GM12878 (cell line): Measurements from ENCODE around the gene NSDHL. TPM values are rescaled to one million over a fixed set of nuclear protein-coding genes. Genes with fewer than 3 reads are reported as not detected.

ENCODE experiments used
- ATAC-seq: fragments of 200-7000 bp; cut with Tn5 transposase; 3 replicates; pipeline ENCODE4 v1.9.1; 2020; ENCODE audit warnings: mild to moderate bottlenecking, moderate library complexity
- BruUV-seq: library from RNA; stranded (reverse); fragments of 400-500 nt; replicated peaks from 2 replicates; lab custom pipeline; 2021; lab: Mats Ljungman, UMichigan
- CTCF ChIA-PET: fragments of 300-600 bp; sonication (Branson Sonifier 250); formaldehyde crosslinking; extraction: SDS; loops from one replicate; lab custom pipeline; 2021; ENCODE audit warnings: inconsistent platforms; lab: Yijun Ruan, JAX
- POLR2A ChIA-PET: fragments of 350-600 bp; formaldehyde crosslinking; extraction: SDS; loops from one replicate; lab custom pipeline; 2021; ENCODE audit warnings: inconsistent platforms; lab: Charles Lee
- RAD21 ChIA-PET: fragments of 300-600 bp; sonication (Branson Sonifier 250); formaldehyde crosslinking; loops from one replicate; lab custom pipeline; 2023; ENCODE audit warnings: antibody characterized with exemption; ENCODE audit not compliant: unreplicated experiment; lab: Charles Lee
- SMC1A ChIA-PET: fragments of 300-600 bp; sonication (Branson Sonifier 250); formaldehyde crosslinking; loops from one replicate; lab custom pipeline; 2023; ENCODE audit not compliant: unreplicated experiment, uncharacterized antibody; lab: Charles Lee
- DNase-seq: peaks from one replicate; pipeline ENCODE4 v3.0.0-alpha.2; 2011; ENCODE audit warnings: low read depth, low spot score
- FAIRE-seq: peaks from 3 replicates; lab custom pipeline; 2011; peaks lifted over from hg19 to GRCh38; lab: Jason Lieb, UNC
- H2AFZ ChIP-seq: 2 replicates; pipeline ENCODE4 v1.6.0; 2011; ENCODE audit warnings: low read depth, low read length, control low read depth; ENCODE audit not compliant: control insufficient read depth
- H3K27ac ChIP-seq: 2 replicates; pipeline ENCODE4 v1.5.1; 2011; ENCODE audit warnings: control low read depth; ENCODE audit not compliant: control insufficient read depth, insufficient read depth
- H3K27me3 ChIP-seq, 2 experiments: replicated peaks in 1 of 2; 2 replicates each; pipeline versions ENCODE4 v1.6.0 to v1.6.1; 2011; ENCODE audit warnings: low read length in 1 of 2; ENCODE audit not compliant: control insufficient read depth in 2 of 2, insufficient read depth in 2 of 2
- H3K36me3 ChIP-seq, 2 experiments: 2 replicates each; pipeline ENCODE4 v1.5.1; 2011; ENCODE audit warnings: low read length in 1 of 2; ENCODE audit not compliant: control insufficient read depth in 2 of 2, insufficient read depth in 2 of 2
- H3K4me1 ChIP-seq: 2 replicates; pipeline ENCODE4 v1.6.1; 2011; ENCODE audit warnings: mild to moderate bottlenecking, low read length, moderate library complexity, mixed read lengths; ENCODE audit not compliant: control insufficient read depth, insufficient read depth
- H3K4me2 ChIP-seq: 2 replicates; pipeline ENCODE4 v1.6.0; 2011; ENCODE audit warnings: control low read depth; ENCODE audit not compliant: control insufficient read depth, insufficient read depth
- H3K4me3 ChIP-seq: fragments of 200-600 bp; sonication (generic); 2 replicates; pipeline ENCODE4 v1.5.1; 2016
- H3K79me2 ChIP-seq: 2 replicates; pipeline ENCODE4 v1.6.0; 2011; ENCODE audit warnings: low read length; ENCODE audit not compliant: control insufficient read depth, insufficient read depth
- H3K9ac ChIP-seq: 2 replicates; pipeline ENCODE4 v1.8.0; 2011; ENCODE audit warnings: low read length, control low read depth, mixed read lengths; ENCODE audit not compliant: control insufficient read depth, insufficient read depth
- H3K9me3 ChIP-seq: replicated peaks from 3 replicates; pipeline ENCODE4 v1.5.1; 2011; ENCODE audit warnings: mild to moderate bottlenecking, low read length; ENCODE audit not compliant: control insufficient read depth, insufficient read depth
- H4K20me1 ChIP-seq: 2 replicates; pipeline ENCODE4 v1.6.0; 2011; ENCODE audit not compliant: control insufficient read depth, insufficient read depth
- BCL11A ChIP-seq: IDR thresholded peaks from 2 replicates; pipeline ENCODE4 v1.6.1; 2011; ENCODE audit warnings: low read depth, low read length
- EED ChIP-seq: sonication (generic); IDR thresholded peaks from 2 replicates; pipeline ENCODE4 v1.6.1; 2016; ENCODE audit warnings: antibody characterized with exemption, low read depth
- ELK1 ChIP-seq: IDR thresholded peaks from 2 replicates; pipeline ENCODE4 v1.6.1; 2012; ENCODE audit warnings: low read depth, low read length, improper control_type of control experiment
- HDAC6 ChIP-seq: fragments of 200-600 bp; sonication (generic); IDR thresholded peaks from one replicate; pipeline ENCODE4 v1.8.0; 2017; ENCODE audit warnings: antibody characterized with exemption; ENCODE audit not compliant: unreplicated experiment
- NFYA ChIP-seq: IDR thresholded peaks from 2 replicates; pipeline ENCODE4 v1.6.1; 2011; ENCODE audit warnings: low read depth, mild to moderate bottlenecking, low read length, improper control_type of control experiment, borderline replicate concordance
- SREBF1 ChIP-seq: IDR thresholded peaks from 2 replicates; pipeline ENCODE4 v1.6.1; 2012; ENCODE audit warnings: mild to moderate bottlenecking, low read length
- SUZ12 ChIP-seq: fragments of 200-600 bp; sonication (generic); IDR thresholded peaks from one replicate; pipeline ENCODE4 v1.6.1; 2018; ENCODE audit warnings: antibody characterized with exemption, mild to moderate bottlenecking; ENCODE audit not compliant: unreplicated experiment
- ZNF24 ChIP-seq: fragments of 450-650 bp; IDR thresholded peaks from 2 replicates; pipeline ENCODE4 v1.6.1; 2017; ENCODE audit warnings: antibody characterized with exemption, mild to moderate bottlenecking
- ZNF274 ChIP-seq: IDR thresholded peaks from one replicate; pipeline ENCODE4 v1.8.0; 2011; ENCODE audit not compliant: insufficient read length, insufficient read depth
- WGBS: methylation state at CpG from one replicate; pipeline ENCODE4 v1.1.6; 2016; ENCODE audit warnings: low lambda C conversion rate; ENCODE audit not compliant: insufficient replicate concordance, insufficient coverage; ENCODE audit errors: missing lambda C conversion rate; 5-methylcytosine and 5-hydroxymethylcytosine counted together
- in situ Hi-C: fragments of 300-500 bp; cut with MboI; formaldehyde crosslinking; loops from 9 replicates; pipeline ENCODE4 v1.14.3; 2018; ENCODE audit warnings: mixed read lengths
- intact Hi-C: fragments of 100-400 bp; cut with micrococcal nuclease; formaldehyde crosslinking; loops from one replicate; pipeline ENCODE4 v1.14.2; 2022; ENCODE audit not compliant: unreplicated experiment
- polyA plus RNA-seq, 11 experiments: library from polyadenylated mRNA; depleted of rRNA in 4 of 11; unstranded in 6 of 11; stranded (reverse) in 5 of 11; fragments of >200 nt; fragmentation: Nextera tagmentation in 4 of 11; fragmentation: Illumina TruSeq in 1 of 11; extraction: Ambion mirVana in 4 of 11; extraction: Trizol in 1 of 11; gene quantifications; 1 replicate in 1 of 11; 2 replicates in 10 of 11; pipeline versions ENCODE4 v1.2.1 to v1.2.3, GENCODE V29; 2011 to 2016; ENCODE audit warnings: inconsistent platforms in 2 of 11, missing spikeins in 2 of 11, low read depth in 1 of 11
- total RNA-seq, 4 experiments: library from RNA; depleted of rRNA in 3 of 4; stranded (reverse); fragments of >200 nt in 3 of 4; fragmentation: Illumina TruSeq in 1 of 4; extraction: Trizol in 1 of 4; gene quantifications; 2 replicates each; pipeline versions ENCODE4 v1.2.1 to v1.2.3, GENCODE V29; 2013 to 2021
- TF ChIP-seq, protein P1 (sequence below): fragments of 450-650 bp; IDR thresholded peaks from 2 replicates; pipeline ENCODE4 v1.6.1; 2017; ENCODE audit warnings: mild to moderate bottlenecking
- TF ChIP-seq, protein P2 (sequence below): fragments of 150-350 bp; IDR thresholded peaks from 2 replicates; pipeline ENCODE4 v1.6.1; 2016; ENCODE audit warnings: low read depth, low read length
- TF ChIP-seq, protein P3 (sequence below): IDR thresholded peaks from 2 replicates; pipeline ENCODE4 v1.6.1; 2012; ENCODE audit warnings: low read depth, low read length, improper control_type of control experiment

Gene NSDHL
- total and polyA plus RNA-seq, 10 of the 15 experiments (the other 5 are each of a cell fraction or from before 2014, with no cell fraction given), result 16.9 to 37.1 (median 26.9) TPM

GRCh38 chrX:152824841-152825374 is 6.0 kb upstream of the NSDHL start:
- POLR2A ChIA-PET, result no interaction called here
- DNase-seq (no peak), ATAC-seq (no peak), FAIRE-seq (no peak)
- no peaks in the 10 kb centered on the region for H3K9me3 ChIP-seq
- H4K20me1 ChIP-seq, result no peaks in the 10 kb centered on the region
- in situ Hi-C loops (loop anchor here (25.0 kb wide), 1 partner anchor 188 kb away; the partner anchor contains the start of gene GABRQ), intact Hi-C loops (no loop called here)
- 30% methylated on average over 7 of the region's 7 CpGs for WGBS
- no peak overlapping the region for H3K4me3 ChIP-seq
- RAD21 ChIA-PET, result no interaction called here
- H3K36me3 ChIP-seq, result no peaks in the 10 kb centered on the region
- H2AFZ ChIP-seq, result no peak overlapping the region
- no peak overlapping the region for H3K9ac ChIP-seq
- H3K4me1 ChIP-seq, result no peaks in the 10 kb centered on the region
- no peak overlapping the region for H3K27ac ChIP-seq
- SMC1A ChIA-PET, result interaction anchor here (1.3 kb wide), 1 partner anchor 11 kb away, joined by 3 read pairs; no protein-coding TSS in a partner anchor
- no TSS peak for BruUV-seq
- no peaks in the 10 kb centered on the region for H3K79me2 ChIP-seq
- no peaks in the 10 kb centered on the region for H3K27me3 ChIP-seq
- CTCF ChIA-PET, result interaction anchor here (0.7 to 1.1 kb wide), 3 partner anchors 11 to 1078 kb away, joined by 3 read pairs; no protein-coding TSS in a partner anchor
- H3K4me2 ChIP-seq, result no peak overlapping the region
- TF ChIP-seq NFYA (no peak), ZNF24 (no peak), HDAC6 (no peak), EED (no peak), SUZ12 (no peak), SREBF1 (no peak), BCL11A (no peak), ZNF274 (no peak), ELK1 (no peak)
- TF ChIP-seq, protein P1, sequence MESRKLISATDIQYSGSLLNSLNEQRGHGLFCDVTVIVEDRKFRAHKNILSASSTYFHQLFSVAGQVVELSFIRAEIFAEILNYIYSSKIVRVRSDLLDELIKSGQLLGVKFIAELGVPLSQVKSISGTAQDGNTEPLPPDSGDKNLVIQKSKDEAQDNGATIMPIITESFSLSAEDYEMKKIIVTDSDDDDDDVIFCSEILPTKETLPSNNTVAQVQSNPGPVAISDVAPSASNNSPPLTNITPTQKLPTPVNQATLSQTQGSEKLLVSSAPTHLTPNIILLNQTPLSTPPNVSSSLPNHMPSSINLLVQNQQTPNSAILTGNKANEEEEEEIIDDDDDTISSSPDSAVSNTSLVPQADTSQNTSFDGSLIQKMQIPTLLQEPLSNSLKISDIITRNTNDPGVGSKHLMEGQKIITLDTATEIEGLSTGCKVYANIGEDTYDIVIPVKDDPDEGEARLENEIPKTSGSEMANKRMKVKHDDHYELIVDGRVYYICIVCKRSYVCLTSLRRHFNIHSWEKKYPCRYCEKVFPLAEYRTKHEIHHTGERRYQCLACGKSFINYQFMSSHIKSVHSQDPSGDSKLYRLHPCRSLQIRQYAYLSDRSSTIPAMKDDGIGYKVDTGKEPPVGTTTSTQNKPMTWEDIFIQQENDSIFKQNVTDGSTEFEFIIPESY, result no peak
- TF ChIP-seq, protein P2, sequence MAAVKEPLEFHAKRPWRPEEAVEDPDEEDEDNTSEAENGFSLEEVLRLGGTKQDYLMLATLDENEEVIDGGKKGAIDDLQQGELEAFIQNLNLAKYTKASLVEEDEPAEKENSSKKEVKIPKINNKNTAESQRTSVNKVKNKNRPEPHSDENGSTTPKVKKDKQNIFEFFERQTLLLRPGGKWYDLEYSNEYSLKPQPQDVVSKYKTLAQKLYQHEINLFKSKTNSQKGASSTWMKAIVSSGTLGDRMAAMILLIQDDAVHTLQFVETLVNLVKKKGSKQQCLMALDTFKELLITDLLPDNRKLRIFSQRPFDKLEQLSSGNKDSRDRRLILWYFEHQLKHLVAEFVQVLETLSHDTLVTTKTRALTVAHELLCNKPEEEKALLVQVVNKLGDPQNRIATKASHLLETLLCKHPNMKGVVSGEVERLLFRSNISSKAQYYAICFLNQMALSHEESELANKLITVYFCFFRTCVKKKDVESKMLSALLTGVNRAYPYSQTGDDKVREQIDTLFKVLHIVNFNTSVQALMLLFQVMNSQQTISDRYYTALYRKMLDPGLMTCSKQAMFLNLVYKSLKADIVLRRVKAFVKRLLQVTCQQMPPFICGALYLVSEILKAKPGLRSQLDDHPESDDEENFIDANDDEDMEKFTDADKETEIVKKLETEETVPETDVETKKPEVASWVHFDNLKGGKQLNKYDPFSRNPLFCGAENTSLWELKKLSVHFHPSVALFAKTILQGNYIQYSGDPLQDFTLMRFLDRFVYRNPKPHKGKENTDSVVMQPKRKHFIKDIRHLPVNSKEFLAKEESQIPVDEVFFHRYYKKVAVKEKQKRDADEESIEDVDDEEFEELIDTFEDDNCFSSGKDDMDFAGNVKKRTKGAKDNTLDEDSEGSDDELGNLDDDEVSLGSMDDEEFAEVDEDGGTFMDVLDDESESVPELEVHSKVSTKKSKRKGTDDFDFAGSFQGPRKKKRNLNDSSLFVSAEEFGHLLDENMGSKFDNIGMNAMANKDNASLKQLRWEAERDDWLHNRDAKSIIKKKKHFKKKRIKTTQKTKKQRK, result no peak
- TF ChIP-seq, protein P3, sequence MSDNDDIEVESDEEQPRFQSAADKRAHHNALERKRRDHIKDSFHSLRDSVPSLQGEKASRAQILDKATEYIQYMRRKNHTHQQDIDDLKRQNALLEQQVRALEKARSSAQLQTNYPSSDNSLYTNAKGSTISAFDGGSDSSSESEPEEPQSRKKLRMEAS, result no peak
